GM12891 (cell line): ENCODE data around the gene ADGRG2.

ENCODE experiments used
- PAX5 ChIP-seq: IDR thresholded peaks from 2 replicates; pipeline ENCODE4 v1.6.1; 2011; ENCODE audit warnings: low read length, moderate library complexity, mild to moderate bottlenecking; ENCODE audit not compliant: insufficient read depth, severe bottlenecking
- POLR2A ChIP-seq: IDR thresholded peaks from 2 replicates; pipeline ENCODE4 v1.6.1; 2011; ENCODE audit warnings: low read depth, low read length, control low read depth
- POLR2AphosphoS5 ChIP-seq: IDR thresholded peaks from 2 replicates; pipeline ENCODE4 v1.6.1; 2011; ENCODE audit warnings: low read depth, low read length, control low read depth
- POU2F2 ChIP-seq: IDR thresholded peaks from 2 replicates; pipeline ENCODE4 v1.6.1; 2011; ENCODE audit warnings: low read depth, mild to moderate bottlenecking, control low read depth, low read length, moderate library complexity
- SPI1 ChIP-seq: IDR thresholded peaks from 2 replicates; pipeline ENCODE4 v1.6.1; 2011; ENCODE audit warnings: low read depth, low read length, control low read depth
- TAF1 ChIP-seq: IDR thresholded peaks from 2 replicates; pipeline ENCODE4 v1.6.1; 2011; ENCODE audit warnings: low read depth, low read length, control low read depth

- TF ChIP-seq POLR2AphosphoS5: no peak
- TF ChIP-seq POLR2A: no peak
- no peak for TF ChIP-seq TAF1
- TF ChIP-seq PAX5: no peak
- TF ChIP-seq SPI1: no peak
- no peak for TF ChIP-seq POU2F2
Measured at GRCh38 chrX:19040373-19040772, 81.9 kb downstream of the ADGRG2 start.
